Activated CD4-positive, alpha-beta memory T cell treated with anti-CD3 and anti-CD28 coated beads, Interleukin-2, amount 10 ng/mL, durations not matched to agents 7 days and 5 days (primary cell): ENCODE data around the gene BIK. TPM values are rescaled to one million over a fixed set of nuclear protein-coding genes. Genes with fewer than 3 reads are reported as not detected.

Source experiments
- CTCF ChIA-PET: fragments of 350-600 bp; sonication (Branson Sonifier 250); formaldehyde crosslinking; loops from one replicate; lab custom pipeline; 2021; ENCODE audit warnings: antibody characterized with exemption, inconsistent platforms; lab: Charles Lee
- POLR2A ChIA-PET: fragments of 350-600 bp; sonication (Branson Sonifier 250); formaldehyde crosslinking; loops from one replicate; lab custom pipeline; 2021; ENCODE audit warnings: antibody characterized with exemption; lab: Charles Lee
- DNase-seq: peaks from one replicate; pipeline ENCODE4 v3.0.0-alpha.2; 2020
- H3K27ac Mint-ChIP-seq: one replicate; pipeline ENCODE4 v1.8.0; 2021; ENCODE audit warnings: mild to moderate bottlenecking, mixed read lengths
- H3K27me3 Mint-ChIP-seq: one replicate; pipeline ENCODE4 v1.8.0; 2021; ENCODE audit warnings: mixed read lengths
- H3K36me3 Mint-ChIP-seq: one replicate; pipeline ENCODE4 v1.8.0; 2021; ENCODE audit warnings: low read depth, mixed read lengths
- H3K4me1 Mint-ChIP-seq: one replicate; pipeline ENCODE4 v1.8.0; 2021; ENCODE audit warnings: mixed read lengths
- H3K4me3 Mint-ChIP-seq: one replicate; pipeline ENCODE4 v1.8.0; 2021; ENCODE audit warnings: mild to moderate bottlenecking, mixed read lengths
- H3K9me3 Mint-ChIP-seq: one replicate; pipeline ENCODE4 v1.8.0; 2021; ENCODE audit warnings: mixed read lengths
- total RNA-seq, 2 experiments: library from RNA; stranded (reverse); gene quantifications; one replicate each; pipeline ENCODE4 v1.2.3, GENCODE V29; 2021

The BIK gene
- total RNA-seq, 2 experiments from 2014 or later = 2.6 TPM

GRCh38 chr22:43171019-43171491, 60.5 kb downstream of the BIK start:
- no peaks in the 10 kb centered on the region for H3K9me3 Mint-ChIP-seq
- peaks cover 16% of the 10 kb centered on the region for H3K4me1 Mint-ChIP-seq
- ChIA-PET CTCF (no interaction called here), POLR2A (interaction anchor here (1.3 kb wide), 1 partner anchor 9 kb away, joined by 4 read pairs; no protein-coding TSS in a partner anchor)
- H3K27ac Mint-ChIP-seq = peak overlapping the region; percentile 64
- H3K27me3 Mint-ChIP-seq = no peaks in the 10 kb centered on the region
- H3K4me3 Mint-ChIP-seq = no peak overlapping the region
- H3K36me3 Mint-ChIP-seq = peaks cover 32% of the 10 kb centered on the region
- no peak for DNase-seq

GRCh38 chr22:43171607-43172006, 61.1 kb downstream of the BIK start:
- ChIA-PET CTCF (no interaction called here), POLR2A (interaction anchor here (1.3 kb wide), 1 partner anchor 9 kb away, joined by 4 read pairs; no protein-coding TSS in a partner anchor)
- no peaks in the 10 kb centered on the region for H3K27me3 Mint-ChIP-seq
- no peak overlapping the region for H3K27ac Mint-ChIP-seq
- DNase-seq = no peak
- peaks cover 16% of the 10 kb centered on the region for H3K4me1 Mint-ChIP-seq
- no peak overlapping the region for H3K4me3 Mint-ChIP-seq
- H3K36me3 Mint-ChIP-seq = peaks cover 28% of the 10 kb centered on the region
- H3K9me3 Mint-ChIP-seq = no peaks in the 10 kb centered on the region

- H3K4me1 Mint-ChIP-seq = peaks cover 16% of the 10 kb centered on the region
- no peak overlapping the region for H3K4me3 Mint-ChIP-seq
- POLR2A ChIA-PET = no interaction called here
- H3K36me3 Mint-ChIP-seq = peaks cover 28% of the 10 kb centered on the region
- no peaks in the 10 kb centered on the region for H3K9me3 Mint-ChIP-seq
- H3K27ac Mint-ChIP-seq = no peak overlapping the region
- no peak for DNase-seq
- CTCF ChIA-PET = no interaction called here
- no peaks in the 10 kb centered on the region for H3K27me3 Mint-ChIP-seq
These were observed 61.6 kb downstream of the BIK start for GRCh38 chr22:43172191-43172590.

- no peaks in the 10 kb centered on the region for H3K9me3 Mint-ChIP-seq
- POLR2A ChIA-PET = interaction anchor here (1.2 kb wide), 1 partner anchor 11 kb away, joined by 3 read pairs; no protein-coding TSS in a partner anchor
- peaks cover 32% of the 10 kb centered on the region for H3K36me3 Mint-ChIP-seq
- peaks cover 16% of the 10 kb centered on the region for H3K4me1 Mint-ChIP-seq
- H3K27ac Mint-ChIP-seq = no peak overlapping the region
- H3K27me3 Mint-ChIP-seq = no peaks in the 10 kb centered on the region
- H3K4me3 Mint-ChIP-seq = no peak overlapping the region
- no peak for DNase-seq
- CTCF ChIA-PET = no interaction called here
These were observed 63.0 kb downstream of the BIK start for GRCh38 chr22:43173566-43173965.

- peaks cover 34% of the 10 kb centered on the region for H3K36me3 Mint-ChIP-seq
- H3K27me3 Mint-ChIP-seq = no peaks in the 10 kb centered on the region
- ChIA-PET CTCF (no interaction called here), POLR2A (interaction anchor here (1.2 kb wide), 1 partner anchor 11 kb away, joined by 3 read pairs; no protein-coding TSS in a partner anchor)
- H3K9me3 Mint-ChIP-seq = no peaks in the 10 kb centered on the region
- H3K4me1 Mint-ChIP-seq = peaks cover 13% of the 10 kb centered on the region
- no peak for DNase-seq
- no peak overlapping the region for H3K4me3 Mint-ChIP-seq
- H3K27ac Mint-ChIP-seq = no peak overlapping the region
These were observed 63.6 kb downstream of the BIK start for GRCh38 chr22:43173976-43174720.

- DNase-seq = no peak
- Mint-ChIP-seq H3K4me3 (no peak overlapping the region), H3K27me3 (no peaks in the 10 kb centered on the region), H3K27ac (no peak overlapping the region), H3K9me3 (no peaks in the 10 kb centered on the region), H3K4me1 (peaks cover 13% of the 10 kb centered on the region), H3K36me3 (peaks cover 40% of the 10 kb centered on the region)
- CTCF ChIA-PET = no interaction called here
- POLR2A ChIA-PET = interaction anchor here (1.2 kb wide), 1 partner anchor 10 kb away, joined by 3 read pairs; no protein-coding TSS in a partner anchor
These were observed 64.5 kb downstream of the BIK start for GRCh38 chr22:43174941-43175531.

- Mint-ChIP-seq H3K27me3 (no peaks in the 10 kb centered on the region), H3K36me3 (peaks cover 42% of the 10 kb centered on the region), H3K27ac (no peak overlapping the region), H3K9me3 (no peaks in the 10 kb centered on the region), H3K4me1 (peaks cover 6% of the 10 kb centered on the region), H3K4me3 (no peak overlapping the region)
- POLR2A ChIA-PET = no interaction called here
- DNase-seq = no peak
- CTCF ChIA-PET = no interaction called here
These were observed 65.5 kb downstream of the BIK start for GRCh38 chr22:43176090-43176489.

- CTCF ChIA-PET = no interaction called here
These were observed 66.9 kb downstream of the BIK start for GRCh38 chr22:43177479-43177878.

More at GRCh38 chr22:43177479-43177878, 66.9 kb downstream of the BIK start:
- Mint-ChIP-seq H3K4me3 (no peak overlapping the region), H3K36me3 (peaks cover 43% of the 10 kb centered on the region), H3K9me3 (no peaks in the 10 kb centered on the region), H3K4me1 (peaks cover 1% of the 10 kb centered on the region), H3K27ac (no peak overlapping the region), H3K27me3 (no peaks in the 10 kb centered on the region)
- POLR2A ChIA-PET = no interaction called here
- no peak for DNase-seq

Other genes with a start within 250 kb of the BIK start
- gene PACSIN2, start 95.6 kb upstream of the BIK start, total RNA-seq = 10 to 100 TPM; 33.5 to 35.1 TPM
- 1 to 10 TPM; 8.5 to 9.1 TPM for gene TTLL1, start 21.4 kb upstream of the BIK start, total RNA-seq
- gene MCAT, start 32.6 kb downstream of the BIK start, total RNA-seq = 1 to 10 TPM; 8.5 to 8.8 TPM
- gene TSPO, start 40.8 kb downstream of the BIK start, total RNA-seq = 100 to 1,000 TPM; 133 TPM
- gene TTLL12, start 76.4 kb downstream of the BIK start, total RNA-seq = 10 to 100 TPM; 41.3 to 43.0 TPM
- gene SCUBE1, start 232.6 kb downstream of the BIK start, total RNA-seq = under 1 TPM; 0.15 to 0.20 TPM